NCI-H187 (cell line): ENCODE measurements around the gene RNF19B.
"Not testable (repeated sequence)": the region's sequence is repeated elsewhere in the genome, so short reads cannot be mapped to it uniquely, and the experiment has no call there.

ENCODE experiments used
- DNase-seq, 2 experiments: peaks; one replicate each; lab custom pipeline; 2025; lab: John Stamatoyannopoulos, UW

RNF19B gene

GRCh38 chr1:32928285-32928684, 36.3 kb downstream of the RNF19B start:
- no peak for DNase-seq

- DNase-seq = no peak
Measured at GRCh38 chr1:32927441-32927840, 37.2 kb downstream of the RNF19B start.

- no peak for DNase-seq
Measured at GRCh38 chr1:32926562-32926961, 38.0 kb downstream of the RNF19B start.

GRCh38 chr1:32925403-32926162, 39.0 kb downstream of the RNF19B start:
- no peak for DNase-seq

GRCh38 chr1:32924881-32925344, 39.7 kb downstream of the RNF19B start:
- no peak for DNase-seq

GRCh38 chr1:32920833-32921232, 43.8 kb downstream of the RNF19B start:
- DNase-seq = no peak

- no peak for DNase-seq
Measured at GRCh38 chr1:32919811-32920733, 44.5 kb downstream of the RNF19B start.

- no peak for DNase-seq
Measured at GRCh38 chr1:32918179-32918578, 46.4 kb downstream of the RNF19B start.

- no peak for DNase-seq
Measured at GRCh38 chr1:32917521-32917920, 47.1 kb downstream of the RNF19B start.

- no peak for DNase-seq
Measured at GRCh38 chr1:32915766-32916706, 48.6 kb downstream of the RNF19B start.

GRCh38 chr1:32910319-32910718, 54.3 kb downstream of the RNF19B start:
- DNase-seq = no peak

GRCh38 chr1:32907435-32907834, 57.2 kb downstream of the RNF19B start:
- no peak for DNase-seq

GRCh38 chr1:32906654-32907053, 58.0 kb downstream of the RNF19B start:
- no peak for DNase-seq

- DNase-seq = not testable (repeated sequence)
Measured at GRCh38 chr1:32905588-32905987, 59.0 kb downstream of the RNF19B start.

- DNase-seq = no peak
Measured at GRCh38 chr1:32904797-32905196, 59.8 kb downstream of the RNF19B start.

- no peak for DNase-seq
Measured at GRCh38 chr1:32903991-32904785, 60.4 kb downstream of the RNF19B start.

- DNase-seq = no peak
Measured at GRCh38 chr1:32902535-32902920, 62.1 kb downstream of the RNF19B start.

- DNase-seq = no peak
Measured at GRCh38 chr1:32901823-32902534, 62.6 kb downstream of the RNF19B start.

- no peak for DNase-seq
Measured at GRCh38 chr1:32900956-32901822, 63.4 kb downstream of the RNF19B start, which contains the start of gene TMEM54. Gene TMEM54, minus strand, starts transcription at chr1:32901389. Its CDS starts 151 bp downstream, at chr1:32901238.
